Measurements from ENCODE around the gene MARCHF3.
"Not testable (repeated sequence)": the region's sequence is repeated elsewhere in the genome, so short reads cannot be mapped to it uniquely, and the experiment has no call there.

The MARCHF3 gene

DNA sequence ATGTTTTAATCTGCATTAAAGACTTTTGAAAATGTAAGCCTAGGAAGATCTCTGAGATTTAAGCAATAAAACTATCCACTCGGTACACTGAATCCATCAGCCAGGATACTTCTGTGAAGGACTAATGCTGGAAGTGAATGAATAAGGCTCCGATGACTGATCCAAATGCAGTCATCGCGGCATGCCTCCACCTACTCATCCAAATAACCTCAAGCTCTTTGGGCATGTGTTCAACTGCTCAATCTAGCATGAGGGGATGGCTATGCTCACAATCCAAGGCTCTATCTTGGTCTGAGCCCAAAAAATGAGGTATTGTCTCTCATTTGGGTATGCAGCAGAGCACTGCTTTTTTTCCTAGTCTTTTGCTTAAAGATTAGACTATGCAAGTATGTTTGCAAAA, 19.2 kb downstream of the MARCHF3 start:
- no peak for DNase-seq

DNA sequence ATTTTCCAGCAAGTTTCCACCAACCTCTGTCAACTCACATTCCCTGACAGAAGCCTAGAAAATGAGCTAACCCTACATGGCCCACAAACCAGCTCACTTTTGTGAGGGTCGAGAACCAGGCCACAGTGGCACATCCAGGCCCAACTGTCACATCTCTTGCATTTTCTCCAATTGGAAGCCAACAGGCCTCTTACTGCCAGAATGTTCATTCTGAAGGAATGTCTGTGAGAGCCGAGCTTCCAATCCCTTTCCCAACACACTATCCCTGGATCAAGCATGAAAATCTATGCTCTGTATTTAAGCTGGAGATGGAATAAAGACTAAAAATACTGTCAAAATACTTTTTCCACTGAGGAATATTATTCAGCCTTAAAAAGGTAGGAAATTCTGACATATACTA, 20.0 kb downstream of the MARCHF3 start:
- no peak for DNase-seq

DNA sequence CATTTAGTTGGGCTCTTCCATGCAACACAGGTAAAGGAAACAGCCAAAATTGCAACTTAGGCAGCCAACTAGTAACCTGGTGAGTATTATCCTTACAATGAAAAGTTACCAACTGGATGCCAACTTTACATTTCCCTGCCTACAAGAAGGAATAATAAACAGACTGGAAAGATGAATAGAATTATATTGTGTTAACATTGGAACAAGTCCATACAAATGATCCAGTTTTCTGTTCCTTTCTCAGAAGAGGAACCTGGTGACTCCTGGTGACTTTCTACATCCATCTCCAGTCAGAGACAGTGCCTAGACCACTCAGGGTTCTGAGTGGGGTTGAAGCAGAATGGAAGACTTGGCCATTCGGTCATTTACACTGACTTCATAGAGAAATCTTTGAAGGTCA, 20.6 kb downstream of the MARCHF3 start:
- DNase-seq: no peak

DNA sequence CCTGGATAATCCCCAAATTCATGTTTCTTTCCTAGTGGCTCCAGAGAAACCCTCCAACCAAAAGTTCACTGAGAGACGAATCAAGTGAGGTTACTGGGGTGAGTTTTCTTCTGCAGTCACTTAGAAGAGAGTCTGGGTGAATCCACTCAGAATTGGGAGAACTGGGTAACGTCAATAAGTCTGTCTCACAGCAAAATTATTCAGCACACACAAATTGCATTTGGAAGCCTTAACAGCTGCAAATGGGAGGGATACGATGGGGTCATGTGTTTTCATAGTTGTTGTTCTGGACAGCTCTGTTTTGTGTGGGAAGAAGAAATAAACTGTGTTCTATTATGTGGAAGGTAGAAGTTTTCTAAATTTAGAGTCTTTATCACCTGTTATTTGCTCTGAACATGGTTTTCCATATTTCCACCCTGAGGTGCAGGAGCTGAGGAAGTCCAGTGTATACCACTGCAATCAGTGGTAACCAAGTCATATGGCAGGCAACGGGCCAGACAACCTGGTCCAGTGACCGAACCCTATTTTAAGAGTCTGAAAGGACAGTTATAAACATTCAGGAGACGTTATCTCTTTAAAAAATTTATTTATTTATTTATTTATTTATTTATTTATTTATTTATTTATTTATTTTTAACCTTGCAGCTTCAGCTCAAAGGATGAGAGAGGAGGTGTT, 21.9 kb downstream of the MARCHF3 start:
- DNase-seq: no peak

DNA sequence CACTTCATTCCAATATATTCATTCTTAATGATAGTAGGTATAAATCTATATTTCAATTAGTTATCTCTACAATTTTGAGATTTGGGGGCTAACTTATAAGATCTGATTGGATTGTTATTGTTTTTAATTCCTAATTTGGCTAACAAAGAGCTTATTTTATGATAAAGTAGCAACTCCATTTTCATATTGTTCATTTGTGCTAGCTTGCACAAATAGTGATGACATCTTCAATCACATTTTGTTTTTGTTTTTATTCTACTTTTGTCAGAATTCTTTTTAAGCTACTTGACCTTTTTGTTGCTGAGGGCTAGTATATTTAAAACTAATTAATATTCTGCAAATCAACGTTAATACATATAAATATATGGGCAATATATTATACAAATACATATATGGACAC, 22.8 kb downstream of the MARCHF3 start:
- DNase-seq: no peak

DNA sequence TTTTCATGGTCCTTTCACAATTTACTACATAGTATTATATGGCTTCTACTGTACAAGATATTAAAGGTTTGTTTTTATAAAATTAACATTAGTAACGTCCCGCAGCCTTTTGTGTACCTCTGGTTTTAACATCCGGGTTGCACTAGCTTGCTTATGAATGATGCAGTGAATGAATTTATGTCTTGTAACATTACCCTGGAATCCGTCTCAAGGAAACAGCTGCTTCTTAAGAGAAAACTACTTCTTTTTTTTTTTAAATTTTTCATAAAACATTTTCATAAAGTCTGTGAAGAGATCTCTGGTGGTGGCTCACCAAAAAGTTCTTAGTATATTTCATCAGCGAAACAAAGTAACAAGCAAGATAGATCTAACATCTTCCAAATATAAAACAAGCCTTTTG, 23.6 kb downstream of the MARCHF3 start:
- no peak for DNase-seq

DNA sequence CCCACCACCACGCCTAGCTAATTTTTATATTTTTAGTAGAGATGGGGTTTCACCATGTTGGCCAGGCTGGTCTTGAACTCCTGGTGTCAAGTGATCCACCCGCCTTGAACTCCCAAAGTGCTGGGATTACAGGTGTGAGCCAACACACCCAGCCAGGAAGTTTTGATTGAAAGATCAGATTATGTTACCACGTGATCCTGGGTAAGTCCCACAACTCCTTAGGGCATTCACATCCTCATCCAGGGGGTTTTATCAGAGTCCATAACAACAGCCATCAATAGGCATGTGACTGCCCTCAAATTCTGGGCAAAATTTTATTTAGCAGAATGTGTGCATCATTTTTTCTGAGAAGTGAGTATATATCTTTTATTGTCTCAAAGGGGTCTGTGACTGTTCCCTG, 25.1 kb downstream of the MARCHF3 start:
- DNase-seq: not testable (repeated sequence)

DNA sequence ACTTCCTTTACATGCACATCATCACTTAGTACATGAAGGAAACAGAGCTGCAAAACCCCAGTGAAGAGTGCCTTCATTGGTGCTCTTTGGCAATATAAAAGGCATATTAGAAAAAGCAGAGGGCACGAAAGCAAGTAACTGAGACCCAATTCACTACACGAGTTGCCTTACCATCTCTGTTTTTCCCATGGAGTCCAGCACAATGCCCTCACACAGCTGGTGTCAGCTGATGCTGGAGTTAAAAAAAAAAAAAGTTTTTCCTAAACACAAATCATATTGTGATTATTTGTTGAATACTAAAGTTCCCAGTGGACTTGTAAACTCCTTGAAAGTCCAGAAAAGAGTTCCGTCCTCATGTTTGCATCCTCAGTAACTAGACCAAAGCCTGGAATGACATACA, 25.6 kb downstream of the MARCHF3 start:
- no peak for DNase-seq

DNA sequence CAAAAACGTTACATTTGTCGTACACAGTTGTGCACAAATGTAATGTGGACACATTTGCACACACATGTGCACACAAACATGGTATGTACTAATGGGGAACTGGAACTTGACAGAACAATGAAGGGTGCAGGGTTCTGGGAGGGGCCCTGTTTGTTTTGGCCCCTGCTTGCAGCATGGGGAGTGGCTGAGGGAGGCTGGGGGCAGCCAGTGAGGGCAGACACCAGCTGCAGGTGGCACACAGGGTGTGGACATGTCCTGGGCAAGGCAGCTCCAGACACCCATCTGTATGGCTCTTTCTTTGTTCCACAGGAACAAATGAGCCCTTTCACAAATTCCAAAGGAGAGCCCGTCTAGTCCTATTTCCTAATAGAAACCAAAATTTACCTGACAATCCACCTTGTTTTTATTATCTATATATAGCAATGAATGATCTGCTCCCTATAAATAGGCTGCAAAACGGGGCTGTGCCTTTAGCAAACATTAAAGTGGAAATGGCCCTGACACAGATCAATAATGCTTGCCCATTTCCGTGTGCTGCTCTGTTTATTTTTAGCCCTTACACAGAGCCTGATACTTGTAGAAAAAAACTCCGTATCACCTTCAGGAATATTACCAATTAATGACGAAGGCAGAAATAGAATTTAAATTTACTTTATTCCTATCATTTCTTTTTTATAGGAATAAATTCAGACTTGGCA, 26.4 kb downstream of the MARCHF3 start:
- DNase-seq: no peak

DNA sequence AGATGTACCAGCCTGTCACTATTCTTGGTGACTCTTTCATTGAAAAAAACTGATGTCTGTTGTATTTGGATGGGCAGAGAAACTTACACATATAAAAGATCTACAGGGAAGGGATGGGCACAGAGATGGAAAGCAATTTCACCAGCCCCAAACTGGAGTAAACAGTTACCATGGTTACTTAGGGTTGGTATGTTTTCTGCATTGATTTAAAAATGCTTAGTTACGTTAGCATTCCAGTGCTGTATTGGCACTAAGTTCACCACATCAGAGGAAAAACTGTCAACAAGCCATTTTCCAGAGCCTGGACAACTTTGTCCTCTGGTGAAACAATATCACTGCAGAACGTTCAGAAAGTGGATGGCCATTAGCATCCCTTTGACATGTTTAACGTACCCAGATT, 28.0 kb downstream of the MARCHF3 start:
- DNase-seq: no peak

DNA sequence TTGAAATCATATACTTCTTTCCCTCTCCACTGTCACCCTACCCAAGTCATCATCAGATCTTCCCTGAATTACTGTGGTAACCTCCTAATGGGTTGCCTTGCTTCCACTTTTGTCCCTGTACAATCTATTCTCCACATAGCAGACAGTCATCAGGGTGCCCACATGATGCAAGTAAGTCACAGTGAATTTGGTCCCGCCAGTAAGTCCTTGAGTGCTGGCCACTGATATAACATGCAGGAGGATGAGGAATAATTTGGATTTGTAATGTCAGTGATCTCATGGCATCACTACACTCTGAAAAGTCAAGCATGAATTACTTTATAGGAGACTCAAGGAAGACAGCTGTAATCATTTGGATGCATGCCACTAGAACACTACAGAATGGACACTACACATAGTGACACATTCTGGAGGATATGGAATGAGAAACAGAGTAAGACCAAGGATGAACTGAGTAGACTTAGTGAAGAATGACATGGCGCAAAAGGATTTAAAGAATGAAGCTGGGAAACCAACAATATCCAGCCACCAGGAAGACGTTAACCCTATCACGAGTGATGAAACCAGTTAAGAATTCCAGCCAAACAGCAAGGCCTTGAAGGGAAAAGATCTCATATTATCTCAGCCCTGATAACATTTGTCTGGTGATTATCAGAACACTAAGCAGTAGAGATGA, 28.6 kb downstream of the MARCHF3 start:
- no peak for DNase-seq

DNA sequence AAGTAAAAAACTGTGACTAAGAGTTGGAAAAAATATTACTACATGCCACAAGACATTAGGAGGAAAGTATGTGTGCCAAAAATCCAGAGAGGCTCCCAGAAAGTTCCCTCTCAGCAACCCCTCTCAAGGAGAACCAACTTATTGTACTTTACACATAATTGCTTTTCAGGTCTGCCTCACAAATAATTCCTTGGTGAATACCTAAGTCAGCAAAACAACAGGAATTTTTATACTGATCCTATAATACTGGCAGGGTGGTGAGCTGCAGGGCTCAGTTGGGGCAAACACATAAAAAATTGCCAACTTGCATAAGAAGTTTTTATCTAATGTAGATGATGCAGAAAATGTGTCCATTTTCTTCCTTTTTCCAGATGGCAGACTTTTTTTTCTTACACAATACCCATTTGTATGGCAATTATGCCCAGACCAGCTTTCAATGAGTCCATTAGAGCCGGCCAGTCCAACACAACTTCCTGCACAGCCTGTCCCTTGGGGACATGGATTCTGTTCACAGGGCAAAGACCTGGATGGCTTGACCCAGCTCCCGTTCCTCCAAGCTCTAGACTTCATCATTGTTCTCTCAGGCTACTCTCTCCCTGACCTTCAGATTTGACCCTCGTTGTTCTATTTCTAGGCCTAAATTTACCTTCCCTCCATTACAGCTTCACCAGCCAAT, 31.3 kb downstream of the MARCHF3 start:
- DNase-seq: no peak

DNA sequence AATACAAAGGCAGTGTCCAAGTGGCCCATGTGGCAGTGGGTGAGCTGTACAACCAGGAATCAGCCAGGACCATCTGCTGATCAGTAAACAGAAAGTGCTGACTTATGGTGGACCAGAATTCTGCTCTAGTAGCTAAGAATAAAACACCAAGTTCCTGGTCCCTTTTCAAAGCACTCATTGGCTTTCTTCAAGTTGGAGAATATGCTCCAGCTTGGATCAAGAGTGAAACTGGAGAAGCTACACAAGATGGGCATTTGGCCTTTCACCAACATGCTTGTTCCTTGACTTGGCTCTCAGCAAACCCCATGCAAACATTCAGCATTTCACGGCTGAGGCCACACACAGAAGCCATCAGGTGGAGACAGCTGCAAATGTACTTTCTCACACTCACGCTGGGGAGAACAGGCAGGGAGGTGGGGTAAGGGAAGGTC, 32.1 kb downstream of the MARCHF3 start:
- DNase-seq: no peak

DNA sequence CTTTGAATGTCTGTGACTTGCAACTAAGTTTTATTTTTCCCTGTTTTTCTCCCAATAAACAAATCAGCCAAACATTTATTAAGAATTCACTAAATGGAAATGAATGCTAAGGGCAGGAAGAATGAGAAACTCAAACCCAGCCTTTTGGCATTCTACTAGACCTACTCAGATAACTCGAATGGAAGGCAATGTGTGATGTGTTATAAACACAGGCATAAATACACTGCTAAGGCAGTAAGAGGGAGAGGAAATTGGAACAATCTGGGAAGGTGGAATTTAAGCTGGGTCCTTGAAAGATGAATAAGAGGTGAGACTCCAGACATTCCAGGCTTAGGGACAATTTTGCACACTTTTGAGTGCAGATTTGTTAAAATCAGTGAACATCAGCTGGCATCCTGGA, 34.7 kb downstream of the MARCHF3 start:
- DNase-seq: no peak

DNA sequence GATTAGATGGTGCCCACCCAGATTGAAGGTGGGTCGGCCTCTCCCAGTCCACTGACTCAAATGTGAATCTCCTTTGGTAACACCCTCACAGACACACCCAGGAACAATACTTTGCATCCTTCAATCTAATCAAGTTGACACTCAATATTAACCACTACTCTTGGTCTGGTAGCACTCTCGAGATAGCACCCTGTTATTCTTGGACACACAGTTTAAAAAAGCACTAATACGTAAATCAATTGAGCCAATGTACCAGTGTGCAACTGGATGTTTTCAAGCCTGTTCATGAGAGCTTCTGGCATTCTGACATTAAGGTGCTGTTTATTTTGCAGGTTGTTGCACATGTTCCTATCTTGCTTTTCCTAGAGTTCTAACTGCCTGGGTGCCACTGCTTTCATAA, 35.3 kb downstream of the MARCHF3 start:
- no peak for DNase-seq

DNA sequence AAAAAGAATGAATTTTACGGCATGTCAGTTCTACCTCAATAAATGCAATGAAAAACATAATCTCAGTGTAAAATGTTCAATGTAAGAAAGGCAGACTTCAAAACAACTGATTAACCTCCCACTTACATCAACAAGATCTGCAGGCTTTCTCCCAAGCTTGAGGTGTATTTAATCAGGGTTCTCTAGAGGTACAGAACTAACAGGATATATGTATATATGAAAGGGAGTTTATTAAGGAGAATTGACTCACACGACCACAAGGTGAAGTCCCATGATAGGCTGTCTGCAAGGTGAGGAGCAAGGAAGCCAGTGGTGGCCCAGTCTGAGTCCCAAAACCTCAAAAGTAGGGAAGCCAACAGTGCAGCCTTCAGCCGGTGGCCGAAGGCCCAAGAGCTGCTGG, 35.9 kb downstream of the MARCHF3 start:
- DNase-seq: no peak

DNA sequence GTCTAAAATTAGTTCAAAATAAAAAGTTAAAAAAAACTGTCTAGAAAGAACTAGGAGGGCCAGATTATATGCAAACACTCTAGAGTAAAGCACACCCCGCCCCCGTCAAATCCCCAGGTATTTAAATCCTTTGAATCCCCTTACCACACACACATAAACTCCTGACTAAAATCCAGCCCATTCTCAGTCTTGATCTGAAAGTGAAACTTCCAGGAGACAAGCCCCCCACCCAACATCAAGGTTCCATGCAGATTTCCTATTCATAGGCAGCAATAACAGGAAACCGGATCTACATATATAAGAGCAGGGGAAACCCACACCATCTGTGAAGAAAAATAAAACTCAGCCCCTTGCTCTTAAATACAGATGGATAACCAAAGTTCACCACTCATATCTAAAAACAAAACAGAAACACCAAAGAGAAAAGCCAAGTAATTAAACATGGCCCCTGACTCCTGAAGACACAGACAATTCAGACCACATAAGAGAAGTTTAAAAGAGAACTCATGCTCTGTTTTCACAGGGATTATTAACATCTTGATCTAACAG, 42.3 kb downstream of the MARCHF3 start:
- DNase-seq: peak in 1 of 2 experiments; percentile 13

DNA sequence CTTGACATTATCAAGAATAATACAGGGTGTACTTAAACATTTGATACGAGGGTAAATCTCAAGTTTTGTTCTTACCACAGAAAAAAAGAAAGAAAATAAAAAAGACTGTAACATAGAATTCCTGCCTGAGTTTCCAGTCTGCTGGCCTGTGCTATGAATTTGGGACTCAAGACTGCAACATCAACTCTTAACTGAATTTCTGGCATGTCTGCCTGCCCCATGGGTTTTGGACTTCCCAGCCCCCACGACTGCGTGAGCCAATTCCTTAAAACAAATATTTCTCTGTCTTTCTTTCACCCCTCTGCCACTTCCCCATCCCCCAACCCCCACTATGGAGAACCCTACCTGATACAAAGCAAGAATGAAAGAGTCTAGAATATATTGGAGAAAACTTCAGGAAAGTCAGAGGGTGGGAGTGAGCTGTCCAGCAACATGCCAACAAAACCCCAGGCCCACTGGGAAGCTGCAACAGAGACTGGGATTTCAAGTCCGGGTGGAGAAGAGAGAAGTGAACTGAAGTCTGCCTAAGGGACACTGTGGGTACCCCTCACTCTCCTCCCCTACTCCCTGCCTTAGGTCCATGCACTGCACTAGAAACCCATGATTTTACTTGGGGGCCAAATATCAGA, 43.0 kb downstream of the MARCHF3 start:
- no peak for DNase-seq

DNA sequence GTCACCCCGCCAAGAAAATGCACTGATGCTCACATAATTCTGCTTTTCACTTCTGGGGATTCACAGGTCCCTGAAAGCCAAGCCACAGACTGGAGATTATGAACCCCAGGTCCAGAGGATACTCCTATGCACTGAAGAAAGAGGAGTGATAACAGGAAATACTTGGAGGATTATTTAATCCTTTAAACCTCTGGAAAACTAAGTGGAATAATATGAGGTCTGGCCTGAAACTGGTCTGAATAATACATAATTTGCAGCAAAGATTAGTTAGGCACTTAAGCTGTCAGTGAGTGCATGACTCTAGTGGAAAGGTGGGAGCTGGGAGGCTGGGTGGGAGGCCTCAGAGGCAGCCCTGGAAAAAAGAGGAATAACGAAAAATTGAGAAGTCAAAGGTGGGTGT, 45.7 kb downstream of the MARCHF3 start:
- no peak for DNase-seq

DNA sequence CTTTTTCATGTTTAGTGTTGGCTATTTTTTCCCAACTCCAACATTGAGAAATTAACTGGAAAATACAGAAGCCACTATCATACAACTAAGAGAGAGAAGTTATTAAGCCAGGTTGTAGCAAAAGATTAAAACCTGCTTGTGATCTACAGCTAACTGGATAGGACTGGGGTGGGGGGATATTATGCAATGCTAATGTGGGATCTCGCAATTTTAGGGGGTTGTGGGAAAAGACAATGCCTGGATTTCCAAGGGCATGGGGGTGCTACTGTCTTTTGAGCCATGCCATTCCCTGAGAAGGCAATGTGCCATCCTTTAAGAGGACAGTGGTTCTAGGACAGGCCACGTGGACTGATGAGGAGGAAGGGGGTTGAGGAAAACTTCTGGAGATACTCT, 46.5 kb downstream of the MARCHF3 start:
- DNase-seq: no peak

DNA sequence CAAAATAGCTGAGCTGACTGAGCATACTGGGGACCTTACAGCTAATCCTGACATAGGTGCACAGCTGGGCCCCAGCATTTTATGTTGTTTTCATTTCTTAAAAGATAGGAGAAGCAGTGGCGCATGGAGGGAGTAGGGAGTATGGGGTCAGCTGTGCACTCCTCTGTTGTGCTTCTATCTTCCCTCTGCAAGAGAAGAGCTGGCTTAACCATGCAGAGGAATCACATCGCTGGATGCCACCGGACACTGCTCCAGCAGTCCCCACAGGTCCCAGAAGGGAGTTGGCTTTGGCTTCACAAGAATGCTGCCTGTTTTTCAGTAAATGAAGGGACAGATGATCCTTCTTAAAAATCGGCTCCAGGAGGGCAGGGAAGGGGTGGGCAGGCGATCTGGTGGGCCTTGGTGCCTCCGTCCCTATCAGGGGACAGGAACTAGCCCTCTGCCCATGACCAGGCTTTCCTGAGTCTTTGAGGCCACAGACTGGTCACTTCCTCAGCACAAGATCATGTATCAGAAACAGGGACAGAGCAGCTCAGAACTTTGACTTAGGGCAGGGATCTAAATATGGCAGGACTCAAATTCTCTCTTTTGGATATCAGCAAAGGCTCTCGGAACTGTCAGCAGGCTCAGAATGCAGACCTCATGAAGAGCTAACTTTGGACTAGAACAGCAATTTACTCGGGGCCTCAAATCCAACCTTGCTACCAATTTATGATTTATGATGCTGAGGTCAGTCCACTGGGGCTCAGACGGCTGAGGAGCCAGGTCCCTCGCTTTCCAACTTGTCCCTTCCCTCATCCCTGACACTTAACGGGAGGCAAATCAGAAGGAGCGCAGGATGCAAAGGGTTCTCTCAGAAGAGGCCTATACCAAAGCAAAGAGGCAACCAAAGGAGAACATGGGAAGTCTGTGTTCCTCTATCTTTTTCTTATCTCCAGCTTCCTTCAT, 47.2 kb downstream of the MARCHF3 start:
- no peak for DNase-seq

DNA sequence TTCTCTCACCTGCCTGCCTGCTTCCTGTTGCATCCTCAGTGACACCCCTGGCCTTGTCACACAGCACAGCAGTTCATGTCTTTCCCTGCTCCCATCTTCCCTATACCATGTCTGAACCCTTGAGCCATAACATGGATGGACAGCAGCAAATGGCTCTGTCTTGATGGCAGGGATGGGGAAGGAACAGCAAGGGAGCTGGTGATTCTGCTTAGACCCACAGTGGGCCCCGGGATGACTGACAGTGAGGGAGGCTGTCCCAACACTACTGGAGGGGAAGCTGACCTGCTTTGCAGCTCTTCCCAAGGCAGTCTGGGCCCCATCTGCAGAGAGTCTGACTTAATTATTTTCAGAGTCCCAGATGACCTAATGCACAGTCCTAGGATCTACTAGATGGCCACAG, 48.2 kb downstream of the MARCHF3 start:
- DNase-seq: no peak
